NT2/D1 (cell line): ENCODE results near the gene EXD1.

Source experiments
- SUZ12 ChIP-seq: IDR thresholded peaks from 2 replicates; pipeline ENCODE4 v1.6.1; 2011; ENCODE audit not compliant: insufficient read length, insufficient read depth; ENCODE audit errors: extremely low read depth
- YY1 ChIP-seq: IDR thresholded peaks from 2 replicates; pipeline ENCODE4 v1.6.1; 2011; ENCODE audit not compliant: insufficient read length, insufficient read depth
- ZNF274 ChIP-seq: IDR thresholded peaks from 2 replicates; pipeline ENCODE4 v1.6.1; 2011; ENCODE audit warnings: mild to moderate bottlenecking, low read depth, low read length

DNA sequence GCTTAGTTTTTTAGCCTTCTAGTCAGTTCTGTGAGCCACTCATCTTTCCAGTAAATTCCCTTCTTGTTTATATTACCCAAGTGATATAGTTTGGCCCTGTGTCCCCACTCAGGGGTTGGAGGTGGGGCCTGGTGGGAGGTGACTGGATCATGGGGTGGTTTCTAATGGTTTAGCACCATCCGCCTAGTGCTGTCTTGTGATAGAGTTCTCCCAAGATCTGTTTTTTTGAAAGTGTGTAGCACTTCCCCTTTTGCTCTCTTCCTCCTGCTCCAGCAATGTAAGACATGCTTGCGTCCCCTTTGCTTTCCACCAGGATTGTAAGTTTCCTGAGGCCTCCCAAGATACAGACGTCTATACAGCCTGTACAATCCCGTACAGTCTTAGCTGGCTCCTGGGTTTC is 60.8 kb downstream of the EXD1 start:
- no peak for TF ChIP-seq SUZ12
- TF ChIP-seq YY1: no peak
- no peak for TF ChIP-seq ZNF274
